ENCODE results near the gene ABLIM1.

DNA sequence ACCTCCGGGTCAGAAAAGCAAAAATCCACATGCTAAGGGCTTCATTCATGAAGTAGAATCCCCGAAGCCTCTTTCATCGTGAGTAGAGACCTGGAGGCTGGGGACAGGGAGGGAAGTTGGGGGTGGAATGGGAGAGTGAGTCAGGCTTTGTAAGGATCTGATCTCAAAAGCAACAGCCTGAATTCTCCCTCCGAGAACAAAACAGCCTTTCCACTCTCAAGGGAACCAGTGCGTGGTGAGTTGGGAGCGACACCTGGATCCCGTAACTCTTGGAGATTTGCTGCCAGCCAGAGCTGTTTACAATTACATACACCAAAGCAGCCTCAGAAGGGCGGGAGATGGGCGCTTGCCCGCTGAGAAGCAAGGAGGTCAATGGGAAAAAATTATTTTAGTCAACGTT is 264.6 kb downstream of the ABLIM1 start:
- TF ChIP-seq POLR2A (IDR thresholded peaks at IDR 0.05; ENCODE audit: low read depth, low read length): no peak
- no peak for TF ChIP-seq TAF1 (IDR thresholded peaks at IDR 0.05; ENCODE audit: low read depth, low read length)
- TF ChIP-seq POLR2AphosphoS5 (IDR thresholded peaks at IDR 0.05; ENCODE audit: low read depth, low read length): no peak
- no peak for TF ChIP-seq SPI1 (IDR thresholded peaks at IDR 0.05; ENCODE audit: low read depth, low read length)
- no peak for TF ChIP-seq PAX5 (IDR thresholded peaks at IDR 0.05; ENCODE audit: insufficient read depth, low read length, severe bottlenecking)
- TF ChIP-seq POU2F2 (IDR thresholded peaks at IDR 0.05; ENCODE audit: low read depth, low read length): no peak

All from GM12891 (cell line).